Endothelial cell of umbilical vein (primary cell): Measurements from ENCODE around the gene AP5M1. TPM values are rescaled to one million over a fixed set of nuclear protein-coding genes. Genes with fewer than 3 reads are reported as not detected.

Experiments
- BruUV-seq: library from RNA; stranded (reverse); fragments of 400-500 nt; replicated peaks from 2 replicates; lab custom pipeline; 2021; lab: Mats Ljungman, UMichigan
- CTCF ChIA-PET: fragments of 300-600, 350-600 bp; sonication (Branson Sonifier 250); formaldehyde crosslinking; loops from one replicate; lab custom pipeline; 2021; ENCODE audit warnings: antibody characterized with exemption, inconsistent platforms; lab: Charles Lee
- POLR2A ChIA-PET: fragments of 300-600, 350-600 bp; sonication (Branson Sonifier 250); formaldehyde crosslinking; loops from one replicate; lab custom pipeline; 2021; ENCODE audit warnings: antibody characterized with exemption, inconsistent platforms; lab: Charles Lee
- DNase-seq: peaks from one replicate; pipeline ENCODE4 v3.0.0-alpha.2; 2011; ENCODE audit warnings: low read depth, low spot score
- FAIRE-seq: peaks from 2 replicates; lab custom pipeline; 2011; peaks lifted over from hg19 to GRCh38; lab: Jason Lieb, UNC
- H2AFZ ChIP-seq: 2 replicates; pipeline ENCODE4 v1.6.0; 2012; ENCODE audit warnings: low read depth, low read length, control low read depth, inconsistent platforms
- H3K27ac ChIP-seq: 2 replicates; pipeline ENCODE4 v1.5.1; 2011; ENCODE audit warnings: low read depth, mild to moderate bottlenecking, control low read depth, low read length, moderate library complexity; ENCODE audit not compliant: insufficient read depth
- H3K27me3 ChIP-seq, 2 experiments: 2 replicates each; pipeline versions ENCODE4 v1.6.0 to v1.6.1; 2011; ENCODE audit warnings: low read length in 2 of 2, mixed read lengths in 1 of 2; ENCODE audit not compliant: control insufficient read depth in 2 of 2, insufficient read depth in 2 of 2
- H3K36me3 ChIP-seq, 2 experiments: 2 replicates in 1 of 2; 3 replicates in 1 of 2; pipeline ENCODE4 v1.5.1; 2011; ENCODE audit warnings: low read length in 2 of 2, mild to moderate bottlenecking in 1 of 2, moderate library complexity in 1 of 2; ENCODE audit not compliant: control insufficient read depth in 2 of 2, insufficient read depth in 2 of 2; ENCODE audit errors: extremely low read depth in 1 of 2
- H3K4me1 ChIP-seq: 3 replicates; pipeline ENCODE4 v1.5.1; 2011; ENCODE audit warnings: mild to moderate bottlenecking, low read length; ENCODE audit not compliant: control insufficient read depth, insufficient read depth; ENCODE audit errors: extremely low read depth
- H3K4me2 ChIP-seq: 2 replicates; pipeline ENCODE4 v1.6.1; 2011; ENCODE audit warnings: low read length, control low read depth, mixed read lengths; ENCODE audit not compliant: insufficient read depth
- H3K4me3 ChIP-seq, 3 experiments: fragments of 200-600 bp in 1 of 3; sonication (generic), shearing (Covaris generic) in 1 of 3; replicated peaks in 1 of 3; 2 replicates each; pipeline ENCODE4 v1.5.1; 2011 to 2016; ENCODE audit warnings: control low read depth in 3 of 3, low read length in 3 of 3, mild to moderate bottlenecking in 2 of 3, inconsistent platforms in 1 of 3, low read depth in 1 of 3, moderate library complexity in 1 of 3; ENCODE audit not compliant: insufficient read depth in 1 of 3
- H3K79me2 ChIP-seq: 2 replicates; pipeline ENCODE4 v1.6.0; 2012; ENCODE audit warnings: low read length, inconsistent platforms; ENCODE audit not compliant: control insufficient read depth, insufficient read depth
- H3K9ac ChIP-seq: replicated peaks from 2 replicates; pipeline ENCODE3; 2011; ENCODE audit warnings: low read length, control low read depth; ENCODE audit not compliant: insufficient read depth; ENCODE audit errors: extremely low read depth
- H3K9me1 ChIP-seq: replicated peaks from 3 replicates; pipeline ENCODE4 v1.6.0; 2011; ENCODE audit warnings: mild to moderate bottlenecking, low read length; ENCODE audit not compliant: control insufficient read depth, insufficient read depth; ENCODE audit errors: extremely low read depth
- H3K9me3 ChIP-seq: replicated peaks from 2 replicates; pipeline ENCODE4 v1.5.1; 2012; ENCODE audit warnings: low read length, inconsistent platforms; ENCODE audit not compliant: control insufficient read depth, insufficient read depth
- H4K20me1 ChIP-seq: replicated peaks from 2 replicates; pipeline ENCODE3; 2011; ENCODE audit warnings: mild to moderate bottlenecking, low read length; ENCODE audit not compliant: control insufficient read depth, insufficient read depth; ENCODE audit errors: extremely low read depth
- CTCF ChIP-seq, 2 donors: IDR thresholded peaks; 1 replicate in 1 of 2; 2 replicates in 1 of 2; pipeline ENCODE4 v1.5.1; 2011; ENCODE audit warnings: low read length in 2 of 2, mild to moderate bottlenecking in 2 of 2, moderate library complexity in 2 of 2, control low read depth in 1 of 2, inconsistent platforms in 1 of 2, low read depth in 1 of 2; ENCODE audit not compliant: insufficient read depth in 1 of 2; ENCODE audit errors: extremely low read depth in 1 of 2
- EZH2 ChIP-seq: IDR thresholded peaks from 2 replicates; pipeline ENCODE4 v1.6.1; 2012; ENCODE audit warnings: borderline replicate concordance, low read depth, mild to moderate bottlenecking, moderate library complexity, low read length, inconsistent platforms; ENCODE audit not compliant: severe bottlenecking
- FOS ChIP-seq: IDR thresholded peaks from 2 replicates; pipeline ENCODE4 v1.6.1; 2011; ENCODE audit warnings: mild to moderate bottlenecking, low read length, moderate library complexity, borderline replicate concordance; ENCODE audit not compliant: insufficient read depth
- GATA2 ChIP-seq: IDR thresholded peaks from 2 replicates; pipeline ENCODE4 v1.7.0; 2011; ENCODE audit warnings: low read depth, mild to moderate bottlenecking, moderate library complexity, mixed read lengths, low read length; ENCODE audit not compliant: insufficient read length, insufficient read depth
- JUN ChIP-seq: IDR thresholded peaks from 2 replicates; pipeline ENCODE4 v1.6.1; 2011; ENCODE audit warnings: borderline replicate concordance, low read depth; ENCODE audit not compliant: insufficient read length, insufficient read depth
- MAX ChIP-seq: IDR thresholded peaks from 2 replicates; pipeline ENCODE4 v1.6.1; 2011; ENCODE audit not compliant: insufficient read depth, insufficient read length
- MYC ChIP-seq: IDR thresholded peaks from one replicate; pipeline ENCODE4 v1.6.1; 2011; ENCODE audit warnings: mild to moderate bottlenecking, low read depth, low read length
- POLR2A ChIP-seq: IDR thresholded peaks from 2 replicates; pipeline ENCODE4 v1.6.1; 2012; ENCODE audit warnings: low read depth, mild to moderate bottlenecking, control low read depth, low read length
- POLR2AphosphoS5 ChIP-seq: IDR thresholded peaks from 2 replicates; pipeline ENCODE4 v1.6.1; 2012; ENCODE audit warnings: low read depth, mild to moderate bottlenecking, control low read depth, low read length, moderate library complexity; ENCODE audit not compliant: insufficient read depth
- dilution Hi-C: fragments of 300-500 bp; cut with MboI; formaldehyde crosslinking; loops from one replicate; pipeline ENCODE4 v1.15.0; 2019; ENCODE audit warnings: low sequenced_read_pairs; ENCODE audit not compliant: extremely low pct_ligation_motif_present
- intact Hi-C: fragments of 100-400 bp; cut with micrococcal nuclease; formaldehyde crosslinking; loops from one replicate; pipeline ENCODE4 v1.10.0; 2022
- polyA plus RNA-seq, 4 experiments: library from polyadenylated mRNA; depleted of rRNA in 3 of 4; stranded (reverse) in 3 of 4; unstranded in 1 of 4; fragments of >200 nt; gene quantifications; 2 replicates each; pipeline versions ENCODE4 v1.2.1 to v1.2.3, GENCODE V29; 2011 to 2012; ENCODE audit warnings: missing spikeins in 1 of 4
- total RNA-seq: library from RNA; stranded (reverse); gene quantifications from 2 replicates; pipeline ENCODE4 v1.2.3, GENCODE V29; 2021

The AP5M1 gene
- total and polyA plus RNA-seq, 2 donors (not counting 3 experiments of a cell fraction or from before 2014, with no cell fraction given): 14.8 to 38.7 TPM

- H3K4me1 ChIP-seq: no peaks in the 10 kb centered on the region
- H3K9ac ChIP-seq: no peak overlapping the region
- H3K36me3 ChIP-seq: no peaks in the 10 kb centered on the region
- no peak for DNase-seq
- no peak overlapping the region for H3K4me2 ChIP-seq
- no peak overlapping the region for H3K4me3 ChIP-seq
- H3K9me1 ChIP-seq: no peaks in the 10 kb centered on the region
- H3K27ac ChIP-seq: no peak overlapping the region
- ChIA-PET CTCF (interaction anchor here (1.1 kb wide), 1 partner anchor 18 kb away, joined by 3 read pairs; no protein-coding TSS in a partner anchor), POLR2A (no interaction called here)
- H3K79me2 ChIP-seq: no peaks in the 10 kb centered on the region
- BruUV-seq: no TSS peak
- FAIRE-seq: no peak
- no peak for TF ChIP-seq CTCF (IDR thresholded peaks at IDR 0.05; ENCODE audit: extremely low read depth in 1 of 2, insufficient read depth in 1 of 2, low read depth in 1 of 2, low read length in 2 of 2)
- TF ChIP-seq MAX: no peak
- TF ChIP-seq MYC: no peak
- no peak for TF ChIP-seq GATA2
- no peak for TF ChIP-seq JUN
- no peak for TF ChIP-seq POLR2A
- TF ChIP-seq POLR2AphosphoS5: no peak
- no peak for TF ChIP-seq EZH2
- no peak for TF ChIP-seq FOS
- H3K27me3 ChIP-seq: peaks cover 0 to 4% of the 10 kb centered on the region in 2 experiments
- intact Hi-C loops (no loop called here), dilution Hi-C loops (no loop called here)
- no peaks in the 10 kb centered on the region for H4K20me1 ChIP-seq
- H2AFZ ChIP-seq: no peak overlapping the region
- no peaks in the 10 kb centered on the region for H3K9me3 ChIP-seq
Measured at GRCh38 chr14:57299511-57299910, 30.7 kb downstream of the AP5M1 start.
